ENCODE measurements around the gene WIPF2. TPM values are rescaled to one million over a fixed set of nuclear protein-coding genes. Genes with fewer than 3 reads are reported as not detected.
"Not testable (repeated sequence)": the region's sequence is repeated elsewhere in the genome, so short reads cannot be mapped to it uniquely, and the experiment has no call there.

WIPF2 gene
- total RNA-seq, 2 experiments from 2014 or later = 15.7 to 17.4 TPM

GRCh38 chr17:40181205-40181604 is 37.9 kb upstream of the WIPF2 start:
- no peaks in the 10 kb centered on the region for H3K9me3 Mint-ChIP-seq
- H3K27ac Mint-ChIP-seq = no peak overlapping the region
- no peak for DNase-seq
- H3K27me3 Mint-ChIP-seq = peaks cover 4% of the 10 kb centered on the region
- H3K36me3 Mint-ChIP-seq = peaks cover 10% of the 10 kb centered on the region
- H3K4me3 Mint-ChIP-seq = no peak overlapping the region
- peaks cover 8% of the 10 kb centered on the region for H3K4me1 Mint-ChIP-seq

- Mint-ChIP-seq H3K27ac (no peak overlapping the region), H3K27me3 (peaks cover 4% of the 10 kb centered on the region), H3K36me3 (no peaks in the 10 kb centered on the region), H3K4me3 (no peak overlapping the region), H3K9me3 (no peaks in the 10 kb centered on the region), H3K4me1 (no peaks in the 10 kb centered on the region)
- no peak for DNase-seq
These were observed 36.5 kb upstream of the WIPF2 start for GRCh38 chr17:40182606-40183005.

DNA sequence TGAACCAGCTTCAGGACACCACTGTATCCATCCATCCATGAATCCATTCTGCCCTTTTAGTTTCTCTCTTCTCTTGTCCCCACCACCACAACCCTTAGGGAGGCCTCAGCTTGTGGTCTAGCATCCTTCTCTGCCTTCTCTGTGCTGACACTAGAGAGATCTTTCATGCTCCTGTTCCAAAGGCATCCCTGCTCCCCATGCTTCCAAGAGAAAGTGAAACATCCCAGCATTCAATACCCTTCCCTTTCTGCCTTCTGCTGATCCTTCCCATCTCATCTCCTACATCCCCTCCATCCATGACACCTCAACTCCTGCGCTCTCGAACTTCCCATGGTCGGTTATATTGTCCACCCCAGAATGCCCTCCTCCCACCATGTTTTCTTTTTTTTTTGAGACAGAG is 31.9 kb upstream of the WIPF2 start:
- Mint-ChIP-seq H3K9me3 (no peaks in the 10 kb centered on the region), H3K36me3 (no peaks in the 10 kb centered on the region), H3K4me3 (no peak overlapping the region), H3K4me1 (peaks cover 8% of the 10 kb centered on the region), H3K27me3 (no peaks in the 10 kb centered on the region), H3K27ac (no peak overlapping the region)
- DNase-seq = no peak

DNA sequence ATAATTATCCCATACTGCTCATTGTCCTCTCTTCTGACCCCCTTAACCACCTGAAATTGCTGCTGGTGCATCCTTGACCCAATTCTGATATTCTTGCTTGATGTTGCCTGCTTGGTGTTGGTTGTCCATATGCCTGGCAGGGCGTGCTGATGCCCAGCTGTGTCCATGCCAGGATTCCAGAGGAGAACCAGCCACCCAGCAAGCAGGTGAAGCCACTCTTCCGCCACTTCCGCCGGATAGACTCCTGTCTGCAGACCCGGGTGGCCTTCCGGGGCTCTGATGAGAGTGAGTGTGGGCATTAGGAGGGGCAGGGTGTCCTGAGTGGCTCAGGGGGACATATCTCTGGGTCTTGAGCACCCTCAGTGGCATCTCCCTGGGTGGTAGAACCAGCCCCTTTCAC is 30.4 kb upstream of the WIPF2 start:
- H3K4me3 Mint-ChIP-seq = no peak overlapping the region
- no peaks in the 10 kb centered on the region for H3K36me3 Mint-ChIP-seq
- no peak for DNase-seq
- H3K27me3 Mint-ChIP-seq = no peaks in the 10 kb centered on the region
- no peak overlapping the region for H3K27ac Mint-ChIP-seq
- peaks cover 11% of the 10 kb centered on the region for H3K4me1 Mint-ChIP-seq
- H3K9me3 Mint-ChIP-seq = no peaks in the 10 kb centered on the region

GRCh38 chr17:40190197-40191021 is 28.7 kb upstream of the WIPF2 start:
- Mint-ChIP-seq H3K36me3 (no peaks in the 10 kb centered on the region), H3K27ac (no peak overlapping the region), H3K4me1 (peaks cover 11% of the 10 kb centered on the region), H3K27me3 (no peaks in the 10 kb centered on the region), H3K4me3 (peak overlapping the region; percentile 90), H3K9me3 (no peaks in the 10 kb centered on the region)
- peak; percentile 47 for DNase-seq

GRCh38 chr17:40191237-40192208 is 27.6 kb upstream of the WIPF2 start:
- Mint-ChIP-seq H3K27me3 (no peaks in the 10 kb centered on the region), H3K9me3 (no peaks in the 10 kb centered on the region), H3K4me1 (peaks cover 11% of the 10 kb centered on the region), H3K36me3 (no peaks in the 10 kb centered on the region), H3K27ac (peak overlapping the region; percentile 71), H3K4me3 (peak overlapping the region; percentile 90)
- DNase-seq = peak; percentile 76

DNA sequence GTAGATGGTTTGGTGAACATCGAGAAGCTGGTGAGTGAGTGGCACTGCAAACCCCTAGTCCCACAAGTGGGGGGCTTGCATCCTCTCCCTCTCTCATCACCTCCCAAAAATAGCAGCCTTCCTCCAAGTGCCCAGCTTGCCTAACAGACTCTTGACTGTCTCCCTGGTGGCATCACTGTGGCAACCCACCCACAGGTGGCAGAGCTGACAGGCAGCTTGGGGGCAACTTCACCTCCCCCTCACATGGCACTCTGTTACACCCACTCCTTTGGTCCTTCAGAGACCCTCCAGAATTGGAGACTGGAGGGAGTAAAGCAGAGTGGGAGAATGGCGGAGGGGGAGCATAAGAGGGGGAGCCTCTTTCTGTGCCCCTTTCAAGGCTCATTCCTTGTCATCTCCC is 26.1 kb upstream of the WIPF2 start:
- Mint-ChIP-seq H3K4me1 (peaks cover 11% of the 10 kb centered on the region), H3K27me3 (peaks cover 3% of the 10 kb centered on the region), H3K27ac (no peak overlapping the region), H3K4me3 (no peak overlapping the region), H3K9me3 (peaks cover 1% of the 10 kb centered on the region), H3K36me3 (no peaks in the 10 kb centered on the region)
- no peak for DNase-seq

- peaks cover 1% of the 10 kb centered on the region for H3K9me3 Mint-ChIP-seq
- no peak overlapping the region for H3K27ac Mint-ChIP-seq
- peaks cover 15% of the 10 kb centered on the region for H3K4me1 Mint-ChIP-seq
- no peak for DNase-seq
- H3K27me3 Mint-ChIP-seq = peaks cover 10% of the 10 kb centered on the region
- no peak overlapping the region for H3K4me3 Mint-ChIP-seq
- H3K36me3 Mint-ChIP-seq = no peaks in the 10 kb centered on the region
These were observed 24.3 kb upstream of the WIPF2 start for GRCh38 chr17:40194821-40195220.

- Mint-ChIP-seq H3K9me3 (peaks cover 1% of the 10 kb centered on the region), H3K4me3 (no peak overlapping the region), H3K27ac (no peak overlapping the region), H3K4me1 (peaks cover 10% of the 10 kb centered on the region), H3K27me3 (peaks cover 13% of the 10 kb centered on the region), H3K36me3 (no peaks in the 10 kb centered on the region)
- no peak for DNase-seq
These were observed 21.6 kb upstream of the WIPF2 start for GRCh38 chr17:40197550-40197949.

- not testable (repeated sequence) for H3K4me1 Mint-ChIP-seq, H3K27ac Mint-ChIP-seq, H3K9me3 Mint-ChIP-seq, H3K36me3 Mint-ChIP-seq
- peaks cover 13% of the 10 kb centered on the region for H3K27me3 Mint-ChIP-seq
- H3K4me3 Mint-ChIP-seq = peak overlapping the region; percentile 42
- peak; percentile 27 for DNase-seq
These were observed 21.1 kb upstream of the WIPF2 start for GRCh38 chr17:40197965-40198456.

- DNase-seq = no peak
- no peaks in the 10 kb centered on the region for H3K36me3 Mint-ChIP-seq
- peaks cover 16% of the 10 kb centered on the region for H3K27me3 Mint-ChIP-seq
- H3K27ac Mint-ChIP-seq = no peak overlapping the region
- H3K4me3 Mint-ChIP-seq = peak overlapping the region; percentile 42
- H3K9me3 Mint-ChIP-seq = peaks cover 1% of the 10 kb centered on the region
- H3K4me1 Mint-ChIP-seq = peaks cover 8% of the 10 kb centered on the region
These were observed 20.5 kb upstream of the WIPF2 start for GRCh38 chr17:40198576-40198975.

- Mint-ChIP-seq H3K27ac (no peak overlapping the region), H3K4me1 (peaks cover 8% of the 10 kb centered on the region), H3K9me3 (no peaks in the 10 kb centered on the region), H3K4me3 (no peak overlapping the region), H3K27me3 (peaks cover 17% of the 10 kb centered on the region), H3K36me3 (no peaks in the 10 kb centered on the region)
- no peak for DNase-seq
These were observed 16.0 kb upstream of the WIPF2 start for GRCh38 chr17:40203131-40203530.

DNA sequence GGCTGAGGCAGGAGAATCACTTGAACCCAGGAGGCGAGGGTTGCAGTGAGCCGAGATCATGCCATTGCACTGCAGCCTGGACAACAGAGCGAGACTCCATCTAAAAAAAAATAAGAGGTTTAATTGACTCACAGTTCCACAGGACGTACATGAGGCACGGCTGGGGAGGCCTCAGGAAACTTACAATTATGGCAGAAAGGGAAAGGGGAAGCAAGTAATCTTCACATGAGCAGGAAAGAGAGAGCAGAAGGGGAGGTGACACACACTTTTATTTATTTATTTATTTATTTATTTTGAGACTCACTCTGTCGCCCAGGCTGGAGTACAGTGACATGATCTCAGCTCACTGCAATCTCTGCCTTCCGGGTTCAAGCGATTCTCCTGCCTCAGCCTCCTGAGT is 12.9 kb upstream of the WIPF2 start:
- H3K27me3 Mint-ChIP-seq, H3K27ac Mint-ChIP-seq, H3K4me3 Mint-ChIP-seq, H3K9me3 Mint-ChIP-seq, DNase-seq, H3K4me1 Mint-ChIP-seq, H3K36me3 Mint-ChIP-seq: not testable (repeated sequence)

GRCh38 chr17:40209404-40210093 is 9.6 kb upstream of the WIPF2 start:
- no peaks in the 10 kb centered on the region for H3K9me3 Mint-ChIP-seq
- no peak for DNase-seq
- H3K27ac Mint-ChIP-seq = no peak overlapping the region
- no peaks in the 10 kb centered on the region for H3K27me3 Mint-ChIP-seq
- no peaks in the 10 kb centered on the region for H3K36me3 Mint-ChIP-seq
- no peaks in the 10 kb centered on the region for H3K4me1 Mint-ChIP-seq
- H3K4me3 Mint-ChIP-seq = no peak overlapping the region

- not testable (repeated sequence) for DNase-seq, H3K36me3 Mint-ChIP-seq, H3K4me1 Mint-ChIP-seq, H3K9me3 Mint-ChIP-seq, H3K27me3 Mint-ChIP-seq, H3K4me3 Mint-ChIP-seq, H3K27ac Mint-ChIP-seq
These were observed 5.2 kb upstream of the WIPF2 start for GRCh38 chr17:40213914-40214313.
